ENCODE results near the gene SNX13.
"Not testable (repeated sequence)": the region's sequence is repeated elsewhere in the genome, so short reads cannot be mapped to it uniquely, and the experiment has no call there.

SNX13 gene

GRCh38 chr7:17912536-17913235 lies 27.6 kb downstream of the SNX13 start:
- DNase-seq (ENCODE audit: low read depth) = no peak

DNA sequence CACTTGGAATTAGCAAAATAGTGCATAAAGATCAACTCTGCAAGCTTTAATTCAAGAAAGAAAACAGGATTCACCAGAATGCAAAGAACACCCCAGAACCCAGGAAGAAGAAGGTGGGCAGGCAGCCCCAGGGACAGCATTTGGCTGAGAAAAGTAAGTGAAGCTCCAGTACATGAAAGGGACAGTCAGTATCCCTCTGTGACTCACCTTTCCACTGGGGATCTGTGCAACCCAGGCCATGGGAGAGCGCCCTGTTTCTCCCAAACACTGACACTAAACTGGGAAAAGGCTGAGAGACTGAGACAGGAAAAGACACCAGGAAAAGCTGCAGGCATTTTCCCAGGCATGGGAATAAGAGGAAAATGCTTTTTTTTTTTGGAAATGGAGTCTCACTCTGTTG lies 28.2 kb downstream of the SNX13 start:
- DNase-seq (ENCODE audit: low read depth) = no peak

DNA sequence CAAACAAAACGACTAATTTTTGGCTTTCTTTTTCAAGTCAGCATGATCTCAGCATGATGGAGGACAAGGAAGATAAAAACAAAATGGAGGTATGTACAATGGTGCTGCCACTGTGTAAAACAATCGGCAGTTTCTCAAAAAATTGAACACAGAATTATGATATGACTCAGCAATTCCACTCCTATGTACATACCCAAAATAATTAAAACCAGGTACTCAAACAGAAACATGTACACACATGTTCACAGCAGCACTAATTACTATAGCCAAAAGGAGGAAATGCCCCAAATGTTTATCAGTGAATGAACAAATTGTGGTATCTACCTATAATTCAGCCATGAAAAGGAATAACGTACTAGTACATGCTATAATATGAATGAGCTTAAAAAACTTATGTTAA lies 29.9 kb downstream of the SNX13 start:
- DNase-seq (ENCODE audit: low read depth) = no peak

GRCh38 chr7:17909310-17909709 lies 31.0 kb downstream of the SNX13 start:
- not testable (repeated sequence) for DNase-seq (ENCODE audit: low read depth)

- no peak for DNase-seq (ENCODE audit: low read depth)
These were observed 33.3 kb downstream of the SNX13 start for GRCh38 chr7:17907014-17907413.

GRCh38 chr7:17903337-17903736 lies 37.0 kb downstream of the SNX13 start:
- DNase-seq (ENCODE audit: low read depth) = no peak

DNA sequence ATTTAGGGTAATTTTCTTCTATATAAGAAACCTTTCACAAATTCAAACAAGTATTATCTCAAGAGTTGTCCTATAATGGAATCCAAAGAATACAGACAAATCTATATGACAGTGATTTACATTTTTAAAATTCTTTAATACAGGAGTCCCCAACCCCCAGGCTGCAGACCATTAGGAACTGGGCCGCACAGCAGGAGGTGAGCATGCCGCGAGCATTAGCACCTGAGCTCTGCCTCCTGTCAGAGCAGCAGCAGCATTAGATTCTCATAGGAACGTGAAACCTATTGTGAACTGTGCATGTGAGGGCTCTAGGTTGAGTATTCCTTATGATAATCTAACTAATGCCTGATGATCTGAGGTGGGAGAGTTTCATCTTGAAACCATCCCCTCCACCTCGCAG lies 37.7 kb downstream of the SNX13 start:
- DNase-seq (ENCODE audit: low read depth) = no peak

- DNase-seq (ENCODE audit: low read depth) = no peak
These were observed 39.8 kb downstream of the SNX13 start for GRCh38 chr7:17900464-17900863.

DNA sequence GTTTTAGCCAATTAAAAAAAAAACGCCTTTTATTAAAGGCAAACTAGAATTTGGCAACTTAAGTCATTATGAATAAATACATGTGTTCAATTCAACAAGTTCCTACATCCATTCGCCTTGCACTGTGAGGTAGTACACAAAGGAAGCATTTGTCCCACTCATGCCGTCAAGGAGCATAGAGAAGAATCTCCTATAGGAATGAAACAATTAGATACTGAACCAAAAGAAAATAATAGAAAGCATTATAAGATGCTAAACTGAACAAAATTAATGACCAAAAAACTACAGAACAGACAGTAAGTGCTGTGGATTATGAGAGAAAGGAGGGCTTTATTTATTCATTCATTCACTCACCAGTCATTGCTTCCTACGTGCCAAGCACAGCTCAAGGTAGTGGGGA lies 42.2 kb downstream of the SNX13 start:
- DNase-seq (ENCODE audit: low read depth) = no peak

DNA sequence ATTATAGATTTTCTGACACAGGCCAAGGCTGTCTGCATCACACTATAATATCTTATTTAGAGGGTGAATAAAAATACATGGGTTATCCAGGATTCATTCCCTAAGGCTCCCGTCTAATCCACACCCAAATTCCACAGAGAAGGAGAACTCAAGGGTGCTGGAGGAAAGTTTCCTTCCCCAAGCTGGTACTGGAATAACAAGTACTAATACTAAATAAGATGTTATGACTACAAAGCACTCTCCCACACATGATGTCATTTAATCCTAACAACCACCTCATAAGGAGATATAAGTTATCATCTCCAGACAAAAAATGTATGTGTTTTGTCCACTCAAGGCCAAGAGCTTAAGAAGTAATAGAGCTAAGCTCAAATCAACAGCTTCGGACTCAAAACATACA lies 53.0 kb downstream of the SNX13 start:
- no peak for DNase-seq (ENCODE audit: low read depth)

GRCh38 chr7:17882685-17883084 lies 57.6 kb downstream of the SNX13 start:
- DNase-seq (ENCODE audit: low read depth) = no peak

DNA sequence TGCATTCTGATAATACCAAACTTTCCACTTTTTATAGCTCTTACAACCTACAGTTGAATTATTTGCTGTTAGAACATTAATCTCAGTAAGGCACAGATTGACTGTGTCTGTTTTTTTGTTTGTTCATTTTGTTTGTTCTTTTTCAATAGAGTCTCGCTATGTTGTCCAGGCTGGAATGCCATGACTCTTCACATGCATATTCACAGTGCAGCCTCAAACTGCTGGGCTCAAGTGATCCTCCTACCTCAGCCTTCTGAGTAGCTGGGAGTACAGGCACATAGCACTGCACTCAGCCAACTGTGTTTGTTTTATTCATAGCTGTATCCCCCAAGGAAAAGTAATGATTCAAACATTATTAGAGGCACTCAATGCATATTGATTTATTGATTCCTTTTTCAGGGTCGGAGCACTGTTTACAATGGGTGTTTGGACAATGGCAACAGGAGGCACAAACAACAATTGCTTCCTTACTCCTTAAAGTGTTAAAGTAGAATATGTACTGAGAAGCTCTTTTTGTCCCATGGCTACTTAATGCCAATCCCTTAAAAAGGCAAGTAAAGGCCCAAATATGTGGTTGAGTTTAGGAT lies 61.1 kb downstream of the SNX13 start:
- DNase-seq (ENCODE audit: low read depth) = no peak

DNA sequence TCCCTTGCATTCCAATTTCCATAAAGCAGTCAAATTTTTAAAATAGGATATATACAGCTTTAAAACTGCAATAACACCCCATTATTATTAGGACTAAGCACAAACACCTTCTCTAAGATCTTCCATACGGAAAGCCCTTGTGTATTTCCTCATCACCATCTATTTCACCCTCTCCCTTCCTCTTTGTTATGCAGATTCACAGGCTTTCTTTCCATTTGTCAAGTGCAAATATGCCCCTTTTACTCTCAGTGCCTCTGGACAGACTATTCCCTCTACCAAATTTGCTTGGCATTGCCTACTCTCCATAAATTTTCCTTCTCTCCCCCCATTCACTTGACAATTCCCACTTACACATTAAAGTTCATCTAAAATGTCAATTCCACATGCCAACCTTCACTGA lies 61.7 kb downstream of the SNX13 start:
- no peak for DNase-seq (ENCODE audit: low read depth)

- DNase-seq (ENCODE audit: low read depth) = no peak
These were observed 68.3 kb downstream of the SNX13 start for GRCh38 chr7:17871815-17872533.

- DNase-seq (ENCODE audit: low read depth) = no peak
These were observed 69.9 kb downstream of the SNX13 start for GRCh38 chr7:17870406-17870805.

- no peak for DNase-seq (ENCODE audit: low read depth)
These were observed 76.5 kb downstream of the SNX13 start for GRCh38 chr7:17863809-17864143.

- DNase-seq (ENCODE audit: low read depth) = no peak
These were observed 77.0 kb downstream of the SNX13 start for GRCh38 chr7:17863095-17863808.

GRCh38 chr7:17856251-17856650 lies 84.0 kb downstream of the SNX13 start:
- DNase-seq (ENCODE audit: low read depth) = no peak

DNA sequence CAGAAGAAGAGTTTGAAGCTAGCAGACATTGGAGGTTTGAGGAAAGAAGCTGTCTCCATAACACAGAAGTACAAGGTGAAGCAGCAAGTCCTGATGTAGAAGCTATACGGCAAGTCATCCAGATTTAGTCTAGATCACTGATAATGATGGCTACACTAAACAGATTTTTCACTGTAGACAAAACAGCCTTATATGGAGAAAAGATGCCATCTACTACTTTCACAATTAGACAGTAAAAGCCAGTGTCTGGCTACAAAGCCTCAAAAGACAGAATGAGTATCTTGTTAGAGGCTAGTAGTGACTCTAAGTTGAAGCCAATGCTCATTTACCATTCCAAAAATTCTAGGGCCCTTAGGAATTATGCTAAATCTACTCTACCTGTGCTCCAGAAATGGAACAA lies 85.1 kb downstream of the SNX13 start:
- DNase-seq (ENCODE audit: low read depth) = no peak

GRCh38 chr7:17854261-17855047 lies 85.8 kb downstream of the SNX13 start:
- DNase-seq (ENCODE audit: low read depth) = no peak

DNA sequence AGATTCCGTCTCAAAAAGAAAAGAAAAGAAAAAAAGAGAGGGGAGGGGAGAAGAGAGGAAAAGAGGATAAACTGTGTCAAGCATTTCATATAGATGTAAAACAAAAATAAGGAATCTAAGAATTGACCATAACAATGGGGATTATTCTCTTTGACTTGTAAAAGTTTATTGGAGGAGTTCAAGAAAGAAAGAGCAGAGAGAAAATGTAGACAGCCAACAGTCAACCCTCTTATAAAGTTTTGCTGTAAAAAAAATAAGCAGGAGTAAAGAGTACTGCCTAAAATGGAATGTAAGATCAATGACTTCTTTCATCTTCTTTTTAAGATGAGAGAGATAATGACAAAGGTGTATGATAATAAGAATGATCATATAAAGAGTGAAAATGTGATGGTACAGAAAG lies 87.9 kb downstream of the SNX13 start:
- DNase-seq (ENCODE audit: low read depth) = no peak

DNA sequence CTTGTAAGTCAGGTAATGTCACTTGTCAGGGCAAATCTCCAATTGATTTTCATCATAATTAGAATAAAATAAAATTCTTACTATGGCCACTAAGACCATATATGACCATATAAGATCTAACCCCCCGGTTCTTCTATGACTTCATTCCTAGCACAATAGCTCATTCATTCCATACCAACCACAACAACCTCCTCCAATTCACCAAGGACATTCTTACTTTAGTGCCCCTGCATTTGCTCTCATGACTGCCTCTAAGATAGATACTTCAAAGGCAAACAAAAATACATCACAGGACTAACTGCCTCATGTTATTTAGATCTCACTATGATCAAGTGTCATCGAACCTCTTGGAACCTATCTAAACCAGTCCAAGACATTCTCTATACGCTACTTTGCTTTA lies 90.8 kb downstream of the SNX13 start:
- no peak for DNase-seq (ENCODE audit: low read depth)

Data from activated gamma-delta T cell treated with anti-CD3 and anti-CD28 coated beads, Interleukin-2, amount 50 U/mL, for 16 hours (primary cell).